Esophagus muscularis mucosa (tissue), 4 donors: ENCODE measurements around the gene LYPLAL1. TPM values are rescaled to one million over a fixed set of nuclear protein-coding genes. Genes with fewer than 3 reads are reported as not detected.
"Not testable (repeated sequence)": the region's sequence is repeated elsewhere in the genome, so short reads cannot be mapped to it uniquely, and the experiment has no call there.

Source experiments
- DNase-seq: peaks from one replicate; pipeline ENCODE4 v3.0.0-alpha.2; 2017; ENCODE audit errors: extremely low spot score
- H3K27ac ChIP-seq, 4 donors: fragments of 200-600 bp; sonication (generic); replicated peaks in 1 of 4; 1 replicate in 3 of 4; 2 replicates in 1 of 4; pipeline ENCODE4 v1.5.1; 2016 to 2019; ENCODE audit warnings: mild to moderate bottlenecking in 1 of 4
- H3K27me3 ChIP-seq, 4 donors: fragments of 200-600 bp; sonication (generic); one replicate each; pipeline versions ENCODE4 v1.5.1 to v1.6.0; 2016 to 2019
- H3K36me3 ChIP-seq, 4 donors: fragments of 200-600 bp; sonication (generic); one replicate each; pipeline ENCODE4 v1.5.1; 2016 to 2019
- H3K4me1 ChIP-seq, 4 donors: fragments of 200-600 bp; sonication (generic); one replicate each; pipeline ENCODE4 v1.5.1; 2016 to 2019
- H3K4me3 ChIP-seq, 4 donors: fragments of 200-600 bp; sonication (generic); 1 replicate in 2 of 4; 2 replicates in 2 of 4; pipeline ENCODE4 v1.5.1; 2016 to 2019; ENCODE audit warnings: mild to moderate bottlenecking in 4 of 4, moderate library complexity in 1 of 4
- H3K9me3 ChIP-seq, 4 donors: fragments of 200-600 bp; sonication (generic); 1 replicate in 3 of 4; 2 replicates in 1 of 4; pipeline ENCODE4 v1.5.1; 2016 to 2019
- EP300 ChIP-seq: sonication (generic); formaldehyde crosslinking; IDR thresholded peaks from one replicate; pipeline ENCODE4 v1.6.1; 2017; ENCODE audit warnings: antibody characterized with exemption
- POLR2A ChIP-seq: fragments of 450-650 bp; IDR thresholded peaks from one replicate; pipeline ENCODE4 v1.6.1; 2017; ENCODE audit warnings: antibody characterized with exemption, moderate library complexity, mild to moderate bottlenecking, low read depth
- POLR2AphosphoS5 ChIP-seq, 2 donors: sonication (generic); formaldehyde crosslinking; IDR thresholded peaks; one replicate each; pipeline ENCODE4 v1.6.1; 2017; ENCODE audit warnings: antibody characterized with exemption in 2 of 2
- WGBS: methylation state at CpG from one replicate; pipeline ENCODE4 v1.1.5; 2018; 5-methylcytosine and 5-hydroxymethylcytosine counted together
- intact Hi-C: fragments of 100-400 bp; cut with DNase I; formaldehyde crosslinking; loops from one replicate; pipeline ENCODE4 v1.15.1; 2023
- total RNA-seq, 4 donors: library from RNA; depleted of rRNA; stranded (reverse); fragments of >200 nt; gene quantifications; one replicate each; pipeline versions ENCODE4 v1.1.0 to v1.2.1, GENCODE V29; 2016
- TF ChIP-seq, protein P1 (sequence below), 3 experiments: fragments of 200-600 bp in 2 of 3; fragments of 450-650 bp in 1 of 3; sonication (generic) in 2 of 3; IDR thresholded peaks; one replicate each; pipeline ENCODE4 v1.5.1; 2017 to 2019; ENCODE audit warnings: antibody characterized with exemption in 3 of 3, mild to moderate bottlenecking in 2 of 3, moderate library complexity in 1 of 3

Gene LYPLAL1
- total RNA-seq, 4 donors from 2014 or later, result 13.8 to 21.6 (median 16.9) TPM

DNA sequence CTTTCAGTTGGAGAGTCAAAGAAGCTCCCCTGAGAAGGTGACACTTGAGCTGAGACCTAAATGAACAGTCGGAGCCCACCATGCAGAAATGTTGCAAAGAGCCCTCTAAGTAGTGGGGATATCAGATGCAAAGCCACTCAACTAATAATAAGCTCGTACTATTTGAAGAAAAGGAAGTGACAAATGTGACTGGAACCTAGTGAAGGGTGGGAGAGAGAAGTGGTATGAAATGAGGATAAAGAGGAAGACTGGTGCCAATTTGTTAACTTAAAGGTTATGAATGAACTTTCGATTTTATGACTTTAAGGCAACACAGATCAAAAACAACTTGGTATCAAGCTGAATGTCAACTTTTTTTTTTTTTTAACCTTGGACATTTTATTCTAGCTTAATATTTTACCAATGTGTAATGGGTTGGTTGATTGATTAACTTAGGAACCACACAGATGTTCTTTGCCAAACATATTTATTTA lies 14.7 kb downstream of the LYPLAL1 start:
- Histone ChIP-seq H3K36me3 (no peaks in the 10 kb centered on the region), H3K9me3 (no peaks in the 10 kb centered on the region), H3K27ac (peak overlapping the region in 3 of 4 donors; percentile 45 to 57 (median 54)), H3K4me1 (peaks cover 24 to 27% (median 24%) of the 10 kb centered on the region in 4 donors), H3K4me3 (no peak overlapping the region), H3K27me3 (no peaks in the 10 kb centered on the region)
- TF ChIP-seq POLR2A, result no peak
- TF ChIP-seq POLR2AphosphoS5 (IDR thresholded peaks at IDR 0.05), result no peak
- TF ChIP-seq, protein P1, sequence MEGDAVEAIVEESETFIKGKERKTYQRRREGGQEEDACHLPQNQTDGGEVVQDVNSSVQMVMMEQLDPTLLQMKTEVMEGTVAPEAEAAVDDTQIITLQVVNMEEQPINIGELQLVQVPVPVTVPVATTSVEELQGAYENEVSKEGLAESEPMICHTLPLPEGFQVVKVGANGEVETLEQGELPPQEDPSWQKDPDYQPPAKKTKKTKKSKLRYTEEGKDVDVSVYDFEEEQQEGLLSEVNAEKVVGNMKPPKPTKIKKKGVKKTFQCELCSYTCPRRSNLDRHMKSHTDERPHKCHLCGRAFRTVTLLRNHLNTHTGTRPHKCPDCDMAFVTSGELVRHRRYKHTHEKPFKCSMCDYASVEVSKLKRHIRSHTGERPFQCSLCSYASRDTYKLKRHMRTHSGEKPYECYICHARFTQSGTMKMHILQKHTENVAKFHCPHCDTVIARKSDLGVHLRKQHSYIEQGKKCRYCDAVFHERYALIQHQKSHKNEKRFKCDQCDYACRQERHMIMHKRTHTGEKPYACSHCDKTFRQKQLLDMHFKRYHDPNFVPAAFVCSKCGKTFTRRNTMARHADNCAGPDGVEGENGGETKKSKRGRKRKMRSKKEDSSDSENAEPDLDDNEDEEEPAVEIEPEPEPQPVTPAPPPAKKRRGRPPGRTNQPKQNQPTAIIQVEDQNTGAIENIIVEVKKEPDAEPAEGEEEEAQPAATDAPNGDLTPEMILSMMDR (IDR thresholded peaks at IDR 0.05), result no peak
- TF ChIP-seq EP300, result no peak
- 73% methylated on average over 3 of the region's 3 CpGs for WGBS
- no peak for DNase-seq
- intact Hi-C loops, result no loop called here

DNA sequence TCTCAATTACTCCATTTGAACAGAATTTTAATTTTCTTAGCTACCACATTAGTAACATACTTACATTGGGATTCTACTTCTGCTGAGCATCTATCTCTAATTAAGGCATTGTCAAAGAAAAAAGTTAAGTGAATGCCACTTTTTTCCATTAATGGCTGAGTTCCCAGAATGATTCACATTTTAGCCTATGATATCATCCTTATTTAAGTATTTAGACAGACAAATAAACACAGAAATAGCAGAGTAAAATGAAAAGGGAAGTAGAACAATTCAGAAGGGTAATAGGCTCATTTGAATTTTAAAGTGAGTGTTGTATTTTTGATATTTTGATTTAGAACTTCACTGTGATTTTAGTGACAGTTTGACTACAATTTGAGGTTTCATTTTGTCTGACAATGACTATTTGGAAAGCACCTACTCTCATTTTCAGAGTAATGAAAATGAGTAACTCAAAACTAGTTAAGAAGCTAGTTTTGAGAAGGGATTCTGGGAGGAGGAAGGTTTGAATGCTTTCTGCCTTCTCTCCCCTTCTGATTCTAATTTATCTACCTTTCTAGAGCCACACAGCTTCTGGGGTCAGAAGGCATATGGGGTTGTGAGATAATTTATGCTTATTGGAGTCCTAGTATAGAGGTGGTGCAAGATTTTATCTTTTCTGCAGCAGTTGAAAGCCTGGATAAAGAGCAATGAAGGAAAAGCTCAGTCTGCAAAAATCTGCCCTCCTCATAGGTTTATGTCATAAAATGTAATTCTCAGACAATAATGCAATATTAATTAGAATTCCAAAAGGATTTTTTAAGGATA lies 15.5 kb downstream of the LYPLAL1 start:
- peaks cover 0 to 4% (median 0%) of the 10 kb centered on the region in 4 donors for H3K36me3 ChIP-seq
- TF ChIP-seq POLR2A (no peak), EP300 (no peak)
- peak overlapping the region; percentile 18 to 57 (median 50) for H3K27ac ChIP-seq
- intact Hi-C loops, result no loop called here
- DNase-seq, result no peak
- peak overlapping the region in 1 of 4 donors; percentile 8 for H3K4me3 ChIP-seq
- no peaks in the 10 kb centered on the region for H3K27me3 ChIP-seq
- H3K9me3 ChIP-seq, result no peaks in the 10 kb centered on the region
- H3K4me1 ChIP-seq, result peaks cover 24 to 27% (median 24%) of the 10 kb centered on the region in 4 donors

DNA sequence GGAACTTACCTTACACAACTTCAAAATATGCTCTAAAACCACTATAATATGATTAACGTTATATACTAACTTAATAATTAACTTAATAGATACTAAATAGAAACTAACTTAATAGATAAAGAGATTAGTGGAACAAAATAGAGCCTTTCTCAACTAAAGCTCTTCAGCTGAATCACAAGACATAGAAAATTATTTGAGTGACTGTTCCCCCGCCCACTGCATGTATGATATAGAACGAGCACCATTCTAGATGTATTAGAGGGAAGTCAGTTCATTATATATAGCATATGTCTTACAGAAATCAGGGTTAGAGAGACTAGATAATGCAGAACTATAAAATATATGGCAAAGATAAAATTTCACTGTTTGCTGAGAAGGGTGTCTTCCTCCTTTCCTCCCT lies 16.3 kb downstream of the LYPLAL1 start:
- Histone ChIP-seq H3K4me3 (no peak overlapping the region), H3K36me3 (peaks cover 0 to 5% (median 0%) of the 10 kb centered on the region in 4 donors), H3K27ac (peak overlapping the region in 1 of 4 donors; percentile 57), H3K27me3 (no peaks in the 10 kb centered on the region), H3K9me3 (no peaks in the 10 kb centered on the region), H3K4me1 (peaks cover 24 to 27% (median 24%) of the 10 kb centered on the region in 4 donors)
- WGBS, result 92% methylated on average over 3 of the region's 3 CpGs
- intact Hi-C loops, result no loop called here
- no peak for DNase-seq
- no peak for TF ChIP-seq POLR2A
- no peak for TF ChIP-seq EP300
- TF ChIP-seq, protein P1 (IDR thresholded peaks at IDR 0.05), result no peak
- TF ChIP-seq POLR2AphosphoS5 (IDR thresholded peaks at IDR 0.05), result no peak

DNA sequence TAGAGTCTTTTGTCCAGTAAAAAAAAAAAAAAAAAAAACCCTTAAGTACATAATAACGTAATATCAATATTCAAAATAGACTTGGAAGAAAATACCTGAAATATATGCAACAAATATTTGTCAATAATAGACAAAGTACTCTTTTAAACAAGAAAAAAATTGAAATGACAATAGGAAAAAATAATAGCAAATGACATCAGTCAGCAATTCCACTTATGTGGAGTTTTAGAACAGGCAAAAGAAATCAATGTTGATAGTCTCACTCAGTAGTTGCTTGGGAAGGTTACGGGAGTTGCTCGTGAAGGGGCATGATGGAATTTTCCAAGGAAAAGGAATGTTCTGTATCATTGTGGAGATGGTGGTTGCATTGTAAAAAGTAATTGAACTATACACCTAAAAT lies 16.9 kb downstream of the LYPLAL1 start:
- Histone ChIP-seq H3K4me3 (no peak overlapping the region), H3K36me3 (peaks cover 0 to 9% (median under 1%) of the 10 kb centered on the region in 4 donors), H3K27ac (no peak overlapping the region), H3K4me1 (peaks cover 24 to 25% (median 24%) of the 10 kb centered on the region in 4 donors), H3K27me3 (no peaks in the 10 kb centered on the region), H3K9me3 (no peaks in the 10 kb centered on the region)
- intact Hi-C loops, result no loop called here
- WGBS, result 98% methylated on average over 3 of the region's 3 CpGs
- DNase-seq, result no peak
- TF ChIP-seq, protein P1 (IDR thresholded peaks at IDR 0.05), result no peak
- TF ChIP-seq EP300 (no peak), POLR2A (no peak), POLR2AphosphoS5 (IDR thresholded peaks at IDR 0.05) (no peak)

DNA sequence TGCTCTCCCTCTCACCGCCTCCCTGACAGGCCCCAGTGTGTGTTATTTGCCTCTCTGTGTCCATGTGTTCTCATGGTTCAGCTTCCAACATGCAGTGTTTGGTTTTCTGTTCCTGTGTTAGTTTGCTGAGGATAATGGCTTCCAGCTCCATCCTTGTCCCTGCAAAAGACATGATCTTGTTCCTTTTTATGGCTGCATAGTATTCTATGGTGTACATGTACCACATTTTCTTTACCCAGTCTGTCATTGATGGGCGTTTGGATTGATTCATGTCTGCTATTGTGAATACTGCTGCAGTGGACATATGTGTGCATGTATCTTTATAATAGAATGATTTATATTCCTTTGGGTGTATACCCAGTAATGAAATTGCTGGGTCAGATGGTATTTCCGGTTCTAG lies 22.2 kb downstream of the LYPLAL1 start:
- H3K27me3 ChIP-seq, H3K9me3 ChIP-seq, DNase-seq, H3K4me3 ChIP-seq, H3K4me1 ChIP-seq, H3K27ac ChIP-seq, intact Hi-C loops: not testable (repeated sequence)
- 96% methylated on average over 3 of the region's 3 CpGs for WGBS
- H3K36me3 ChIP-seq, result peaks cover 0 to 29% (median 4%) of the 10 kb centered on the region in 4 donors
